SK-N-SH treated with all-trans-retinoic acid at 6 μM for 48 hours (cell line): ENCODE data around the gene TRABD.
A peak's percentile ranks its signal among the peaks of the same experiment; 100 is the strongest.
"Not testable (repeated sequence)": the region's sequence is repeated elsewhere in the genome, so short reads cannot be mapped to it uniquely, and the experiment has no call there.

Experiments
- ATAC-seq: fragments of 200-7000 bp; cut with Tn5 transposase; 3 replicates; pipeline ENCODE4 v1.9.1; 2020; ENCODE audit warnings: mild to moderate bottlenecking, moderate library complexity
- ARNTL ChIP-seq: fragments of 450-650 bp; formaldehyde crosslinking; IDR thresholded peaks from 2 replicates; pipeline ENCODE4 v1.5.0; 2020; ENCODE audit warnings: low read depth, mild to moderate bottlenecking, moderate library complexity, borderline replicate concordance
- CSDC2 ChIP-seq: fragments of 250-450 bp; sonication (Bioruptor Pico); IDR thresholded peaks from 2 replicates; pipeline ENCODE4 v1.5.0; 2020; ENCODE audit warnings: mild to moderate bottlenecking, moderate library complexity
- GLIS3 ChIP-seq: fragments of 250-450 bp; sonication (Bioruptor Pico); IDR thresholded peaks from 2 replicates; pipeline ENCODE4 v1.5.0; 2020; ENCODE audit warnings: mild to moderate bottlenecking, moderate library complexity
- ISL1 ChIP-seq: fragments of 250-450 bp; sonication (Bioruptor Pico); IDR thresholded peaks from 2 replicates; pipeline ENCODE4 v2.1.2; 2022; ENCODE audit warnings: mild to moderate bottlenecking, moderate library complexity
- OSR1 ChIP-seq: fragments of 250-450 bp; sonication (Bioruptor Pico); IDR thresholded peaks from 2 replicates; pipeline ENCODE4 v1.8.0; 2022; ENCODE audit warnings: moderate library complexity, mild to moderate bottlenecking, inconsistent platforms
- PPARA ChIP-seq: fragments of 250-450 bp; sonication (Bioruptor Pico); IDR thresholded peaks from 2 replicates; pipeline ENCODE4 v1.5.0; 2020; ENCODE audit warnings: mild to moderate bottlenecking, borderline replicate concordance
- RARB ChIP-seq: fragments of 250-450 bp; sonication (Bioruptor Pico); IDR thresholded peaks from 2 replicates; pipeline ENCODE4 v1.8.0; 2021; ENCODE audit warnings: mild to moderate bottlenecking, moderate library complexity
- SNAI2 ChIP-seq: fragments of 250-450 bp; sonication (Bioruptor Pico); IDR thresholded peaks from 2 replicates; pipeline ENCODE4 v1.5.0; 2020; ENCODE audit warnings: mild to moderate bottlenecking, moderate library complexity
- TCF4 ChIP-seq: fragments of 250-450 bp; sonication (Bioruptor Pico); IDR thresholded peaks from 2 replicates; pipeline ENCODE4 v1.8.0; 2021; ENCODE audit warnings: mild to moderate bottlenecking, moderate library complexity, borderline replicate concordance
- TOX ChIP-seq: fragments of 250-450 bp; sonication (Bioruptor Pico); IDR thresholded peaks from 2 replicates; pipeline ENCODE4 v1.8.0; 2021; ENCODE audit warnings: mild to moderate bottlenecking, moderate library complexity, borderline replicate concordance
- ZFP3 ChIP-seq: fragments of 250-450 bp; sonication (Bioruptor Pico); IDR thresholded peaks from 2 replicates; pipeline ENCODE4 v1.5.0; 2020; ENCODE audit warnings: mild to moderate bottlenecking, moderate library complexity
- ZNF70 ChIP-seq: fragments of 450-650 bp; formaldehyde crosslinking; IDR thresholded peaks from 2 replicates; pipeline ENCODE4 v1.5.0; 2020; ENCODE audit warnings: mild to moderate bottlenecking, moderate library complexity
- ZNF8 ChIP-seq: fragments of 450-650 bp; formaldehyde crosslinking; IDR thresholded peaks from 2 replicates; pipeline ENCODE4 v1.5.0; 2020; ENCODE audit warnings: mild to moderate bottlenecking, moderate library complexity
- TF ChIP-seq, protein P1 (sequence below): fragments of 250-450 bp; sonication (Bioruptor Pico); IDR thresholded peaks from 2 replicates; pipeline ENCODE4 v1.5.1; 2020; ENCODE audit warnings: low read depth, mild to moderate bottlenecking, moderate library complexity
- TF ChIP-seq, protein P2 (sequence below): fragments of 250-450 bp; sonication (Bioruptor Pico); IDR thresholded peaks from 2 replicates; pipeline ENCODE4 v1.5.0; 2020; ENCODE audit warnings: mild to moderate bottlenecking, moderate library complexity
- TF ChIP-seq, protein P3 (sequence below): fragments of 250-450 bp; sonication (Bioruptor Pico); IDR thresholded peaks from 2 replicates; pipeline ENCODE4 v1.5.1; 2021; ENCODE audit warnings: mild to moderate bottlenecking, moderate library complexity

The TRABD gene

DNA sequence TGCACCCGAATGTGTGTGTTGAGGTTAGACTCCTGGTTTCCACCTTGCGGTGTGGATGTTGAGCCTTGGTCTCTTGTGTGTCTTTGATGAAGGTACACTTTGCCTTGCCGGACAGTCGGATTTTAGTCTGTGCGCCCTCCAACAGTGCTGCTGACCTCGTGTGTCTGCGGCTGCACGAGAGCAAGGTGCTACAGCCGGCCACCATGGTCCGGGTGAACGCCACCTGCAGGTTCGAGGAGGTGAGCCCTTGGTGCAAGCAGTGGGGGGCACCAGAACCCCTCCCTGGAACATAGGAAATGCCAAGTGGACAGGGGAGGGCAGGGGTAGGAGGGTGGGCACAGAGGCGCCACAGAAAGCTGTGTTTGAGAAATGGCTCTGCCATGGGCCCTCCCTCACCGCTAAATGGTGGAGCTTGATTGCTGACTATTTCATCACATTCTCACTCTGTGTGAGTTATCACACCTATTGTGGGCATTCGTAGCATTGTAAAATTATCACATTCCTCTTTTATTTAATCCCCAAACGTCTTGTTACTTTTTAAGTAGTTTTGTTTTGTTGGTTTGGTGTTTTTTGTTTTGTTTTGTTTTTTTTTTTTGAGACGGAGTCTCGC lies 41.6 kb upstream of the TRABD start:
- no peak for ATAC-seq
- no peak for TF ChIP-seq SNAI2 (CRISPR knock-in tag)
- TF ChIP-seq ISL1 (CRISPR knock-in tag): no peak
- TF ChIP-seq ZNF70 (CRISPR knock-in tag): no peak
- TF ChIP-seq GLIS3 (CRISPR knock-in tag): no peak
- TF ChIP-seq TCF4 (CRISPR knock-in tag): no peak
- TF ChIP-seq OSR1: no peak
- TF ChIP-seq, protein P1, sequence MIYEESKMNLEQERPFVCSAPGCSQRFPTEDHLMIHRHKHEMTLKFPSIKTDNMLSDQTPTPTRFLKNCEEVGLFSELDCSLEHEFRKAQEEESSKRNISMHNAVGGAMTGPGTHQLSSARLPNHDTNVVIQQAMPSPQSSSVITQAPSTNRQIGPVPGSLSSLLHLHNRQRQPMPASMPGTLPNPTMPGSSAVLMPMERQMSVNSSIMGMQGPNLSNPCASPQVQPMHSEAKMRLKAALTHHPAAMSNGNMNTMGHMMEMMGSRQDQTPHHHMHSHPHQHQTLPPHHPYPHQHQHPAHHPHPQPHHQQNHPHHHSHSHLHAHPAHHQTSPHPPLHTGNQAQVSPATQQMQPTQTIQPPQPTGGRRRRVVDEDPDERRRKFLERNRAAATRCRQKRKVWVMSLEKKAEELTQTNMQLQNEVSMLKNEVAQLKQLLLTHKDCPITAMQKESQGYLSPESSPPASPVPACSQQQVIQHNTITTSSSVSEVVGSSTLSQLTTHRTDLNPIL (CRISPR knock-in tag): no peak

DNA sequence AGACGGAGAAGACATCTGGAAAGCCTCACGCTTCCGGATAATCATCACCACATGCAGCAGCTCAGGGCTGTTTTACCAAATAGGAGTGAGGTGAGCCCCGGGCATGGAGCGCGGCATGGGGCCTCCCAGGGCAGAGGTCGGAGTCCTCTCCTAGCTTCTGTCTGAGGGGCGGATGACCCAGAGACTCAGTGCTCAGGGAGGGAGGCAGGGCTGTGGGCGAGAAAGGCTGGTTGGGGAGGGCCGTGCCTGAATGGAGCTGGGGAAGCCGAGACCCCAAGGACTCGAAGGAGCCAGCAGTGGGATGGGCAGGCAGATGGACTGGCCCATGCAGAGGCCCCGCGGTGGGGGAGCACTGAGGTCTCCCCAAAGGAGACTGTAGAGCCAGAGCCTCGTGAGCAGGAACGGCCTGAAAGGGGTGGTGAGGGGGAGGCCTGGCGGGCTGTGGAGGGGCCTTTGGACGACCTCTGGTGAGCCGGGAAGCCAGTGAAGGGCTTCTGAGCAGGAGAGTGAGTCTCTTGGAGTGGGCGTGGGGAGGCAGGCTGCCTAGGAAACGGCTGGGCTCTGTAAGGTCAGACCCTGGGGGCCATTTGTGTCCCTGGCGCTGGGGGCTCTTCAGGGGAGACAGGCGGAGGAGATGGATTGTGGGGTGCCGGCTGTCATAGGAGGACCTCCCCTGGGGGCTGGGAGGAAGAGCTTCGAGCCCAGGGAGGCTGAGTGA lies 39.8 kb upstream of the TRABD start:
- TF ChIP-seq RARB: no peak
- no peak for TF ChIP-seq ISL1 (CRISPR knock-in tag)
- no peak for TF ChIP-seq PPARA (CRISPR knock-in tag)
- 0 out of 2 replicates have a peak, but pooled peaks have one; percentile 31 for TF ChIP-seq TCF4 (CRISPR knock-in tag)
- TF ChIP-seq ZFP3: no peak
- no peak for ATAC-seq

DNA sequence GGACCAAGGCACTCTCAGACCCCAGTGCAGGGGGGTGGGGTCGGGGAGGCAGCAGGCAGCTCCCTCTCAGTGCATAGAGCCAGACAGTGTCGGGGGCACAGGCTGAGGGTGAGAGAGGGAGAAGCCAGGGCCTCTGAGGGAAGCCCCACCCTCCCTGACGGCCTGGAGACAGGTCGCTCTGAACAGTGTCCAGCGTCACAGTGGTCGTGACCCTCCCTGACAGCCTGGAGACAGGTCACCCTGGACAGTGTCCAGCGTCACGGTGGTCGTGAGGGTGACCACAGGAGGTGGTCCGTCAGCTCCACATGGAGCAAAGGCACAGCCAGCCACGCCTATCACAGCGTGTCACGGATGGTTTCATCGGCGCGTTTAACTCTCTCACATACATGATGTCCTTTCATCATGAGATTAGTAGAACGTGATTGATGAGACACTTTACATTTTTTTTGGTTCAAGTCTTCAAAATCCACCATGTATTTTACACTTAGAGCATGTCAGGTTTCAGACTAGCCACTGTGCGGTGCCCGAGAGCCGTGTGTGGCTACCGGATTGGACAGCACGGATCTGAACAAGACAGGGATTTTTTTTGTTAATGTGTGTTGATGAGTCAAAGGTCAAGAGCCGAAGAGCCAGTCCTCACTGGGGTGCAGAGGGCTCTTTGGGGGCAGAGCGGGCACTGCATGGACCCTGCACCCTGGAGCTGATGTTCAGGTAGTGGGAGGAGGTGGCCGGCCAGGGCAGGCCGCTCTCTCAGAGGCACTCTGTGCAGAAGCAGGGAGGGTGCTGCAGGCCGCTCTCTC lies 39.1 kb upstream of the TRABD start:
- peak; percentile 88 for ATAC-seq
- TF ChIP-seq OSR1 (no peak), CSDC2 (CRISPR knock-in tag) (no peak), ZNF8 (no peak), RARB (no peak), GLIS3 (CRISPR knock-in tag) (no peak), TOX (CRISPR knock-in tag) (no peak)
- TF ChIP-seq, protein P2, sequence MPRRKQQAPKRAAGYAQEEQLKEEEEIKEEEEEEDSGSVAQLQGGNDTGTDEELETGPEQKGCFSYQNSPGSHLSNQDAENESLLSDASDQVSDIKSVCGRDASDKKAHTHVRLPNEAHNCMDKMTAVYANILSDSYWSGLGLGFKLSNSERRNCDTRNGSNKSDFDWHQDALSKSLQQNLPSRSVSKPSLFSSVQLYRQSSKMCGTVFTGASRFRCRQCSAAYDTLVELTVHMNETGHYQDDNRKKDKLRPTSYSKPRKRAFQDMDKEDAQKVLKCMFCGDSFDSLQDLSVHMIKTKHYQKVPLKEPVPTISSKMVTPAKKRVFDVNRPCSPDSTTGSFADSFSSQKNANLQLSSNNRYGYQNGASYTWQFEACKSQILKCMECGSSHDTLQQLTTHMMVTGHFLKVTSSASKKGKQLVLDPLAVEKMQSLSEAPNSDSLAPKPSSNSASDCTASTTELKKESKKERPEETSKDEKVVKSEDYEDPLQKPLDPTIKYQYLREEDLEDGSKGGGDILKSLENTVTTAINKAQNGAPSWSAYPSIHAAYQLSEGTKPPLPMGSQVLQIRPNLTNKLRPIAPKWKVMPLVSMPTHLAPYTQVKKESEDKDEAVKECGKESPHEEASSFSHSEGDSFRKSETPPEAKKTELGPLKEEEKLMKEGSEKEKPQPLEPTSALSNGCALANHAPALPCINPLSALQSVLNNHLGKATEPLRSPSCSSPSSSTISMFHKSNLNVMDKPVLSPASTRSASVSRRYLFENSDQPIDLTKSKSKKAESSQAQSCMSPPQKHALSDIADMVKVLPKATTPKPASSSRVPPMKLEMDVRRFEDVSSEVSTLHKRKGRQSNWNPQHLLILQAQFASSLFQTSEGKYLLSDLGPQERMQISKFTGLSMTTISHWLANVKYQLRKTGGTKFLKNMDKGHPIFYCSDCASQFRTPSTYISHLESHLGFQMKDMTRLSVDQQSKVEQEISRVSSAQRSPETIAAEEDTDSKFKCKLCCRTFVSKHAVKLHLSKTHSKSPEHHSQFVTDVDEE (CRISPR knock-in tag): no peak
- TF ChIP-seq, protein P3, sequence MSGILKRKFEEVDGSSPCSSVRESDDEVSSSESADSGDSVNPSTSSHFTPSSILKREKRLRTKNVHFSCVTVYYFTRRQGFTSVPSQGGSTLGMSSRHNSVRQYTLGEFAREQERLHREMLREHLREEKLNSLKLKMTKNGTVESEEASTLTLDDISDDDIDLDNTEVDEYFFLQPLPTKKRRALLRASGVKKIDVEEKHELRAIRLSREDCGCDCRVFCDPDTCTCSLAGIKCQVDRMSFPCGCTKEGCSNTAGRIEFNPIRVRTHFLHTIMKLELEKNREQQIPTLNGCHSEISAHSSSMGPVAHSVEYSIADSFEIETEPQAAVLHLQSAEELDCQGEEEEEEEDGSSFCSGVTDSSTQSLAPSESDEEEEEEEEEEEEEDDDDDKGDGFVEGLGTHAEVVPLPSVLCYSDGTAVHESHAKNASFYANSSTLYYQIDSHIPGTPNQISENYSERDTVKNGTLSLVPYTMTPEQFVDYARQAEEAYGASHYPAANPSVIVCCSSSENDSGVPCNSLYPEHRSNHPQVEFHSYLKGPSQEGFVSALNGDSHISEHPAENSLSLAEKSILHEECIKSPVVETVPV (CRISPR knock-in tag): no peak
- TF ChIP-seq, protein P1 (CRISPR knock-in tag): no peak

DNA sequence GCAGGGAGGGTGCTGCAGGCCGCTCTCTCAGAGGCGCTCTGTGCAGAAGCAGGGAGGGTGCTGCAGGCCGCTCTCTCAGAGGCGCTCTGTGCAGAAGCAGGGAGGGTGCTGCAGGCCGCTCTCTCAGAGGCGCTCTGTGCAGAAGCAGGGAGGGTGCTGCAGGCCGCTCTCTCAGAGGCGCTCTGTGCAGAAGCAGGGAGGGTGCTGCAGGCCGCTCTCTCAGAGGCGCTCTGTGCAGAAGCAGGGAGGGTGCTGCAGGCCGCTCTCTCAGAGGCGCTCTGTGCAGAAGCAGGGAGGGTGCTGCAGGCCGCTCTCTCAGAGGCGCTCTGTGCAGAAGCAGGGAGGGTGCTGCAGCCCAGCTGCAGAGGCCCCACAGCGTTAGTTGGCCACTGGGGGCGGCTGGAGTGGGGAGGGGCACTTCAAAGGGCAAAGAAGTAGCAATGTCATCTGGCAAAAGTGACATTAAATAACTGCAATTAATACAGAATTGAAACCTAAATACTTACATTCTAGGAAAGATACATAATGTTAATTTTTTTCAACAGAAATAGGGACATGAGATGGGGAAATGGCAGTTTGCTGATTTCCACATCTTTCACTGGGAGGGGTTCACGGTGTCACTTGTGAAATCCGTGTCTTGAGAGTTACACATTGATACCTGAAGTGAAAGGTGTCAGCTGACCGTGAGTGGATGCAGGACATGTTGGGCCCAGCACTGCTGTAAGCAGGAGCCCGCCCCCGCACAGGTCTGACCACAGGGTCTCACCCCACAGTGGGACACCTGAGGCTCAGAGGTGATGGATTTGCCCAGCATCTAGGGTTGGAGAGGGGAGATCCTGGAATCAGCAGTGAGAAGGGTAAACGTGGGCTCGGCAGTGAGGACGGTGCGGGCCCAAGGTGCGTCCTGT lies 38.2 kb upstream of the TRABD start:
- not testable (repeated sequence) for ATAC-seq

DNA sequence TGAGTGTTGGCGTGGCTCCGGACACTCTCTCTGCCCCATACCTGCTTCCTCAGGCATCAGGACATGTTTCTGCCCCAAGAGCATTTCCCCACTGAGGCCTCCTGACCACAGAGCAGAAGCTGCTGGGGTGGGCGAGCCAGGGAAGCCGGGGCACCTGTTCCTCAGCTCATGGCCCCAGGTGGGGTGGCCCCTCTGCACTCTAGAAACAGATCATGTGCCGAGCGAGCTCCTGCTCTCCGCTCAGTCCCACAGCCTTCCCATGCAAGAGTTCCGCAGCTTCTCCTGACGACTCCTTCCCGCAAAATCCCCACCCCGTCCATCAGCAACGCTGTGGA lies 37.6 kb upstream of the TRABD start:
- no peak for TF ChIP-seq ARNTL (CRISPR knock-in tag)
- no peak for ATAC-seq
